Peyer's patch (tissue), 4 donors: ENCODE data around the gene RNU5D-1.
"Not testable (repeated sequence)": the region's sequence is repeated elsewhere in the genome, so short reads cannot be mapped to it uniquely, and the experiment has no call there.

ENCODE experiments used
- CTCF ChIP-seq, 6 experiments: fragments of 450-650 bp in 4 of 6; fragments of 200-600 bp in 2 of 6; sonication (generic) in 1 of 6; IDR thresholded peaks; one replicate each; pipeline ENCODE4 v1.5.1; 2017 to 2019; ENCODE audit warnings: antibody characterized with exemption in 6 of 6, mild to moderate bottlenecking in 3 of 6, moderate library complexity in 1 of 6
- POLR2A ChIP-seq, 2 donors: fragments of 450-650 bp; IDR thresholded peaks; one replicate each; pipeline ENCODE4 v1.5.1; 2017; ENCODE audit warnings: antibody characterized with exemption in 2 of 2, mild to moderate bottlenecking in 2 of 2, moderate library complexity in 2 of 2

GRCh38 chr1:44766421-44766820 is 35.5 kb upstream of the RNU5D-1 start:
- not testable (repeated sequence) for TF ChIP-seq CTCF, POLR2A (IDR thresholded peaks at IDR 0.05)
